H1 (cell line): Measurements from ENCODE around the gene ESPNL.
"Not testable (repeated sequence)": the region's sequence is repeated elsewhere in the genome, so short reads cannot be mapped to it uniquely, and the experiment has no call there.

Experiments
- CTCF ChIP-seq, 3 experiments: IDR thresholded peaks; 1 replicate in 2 of 3; 2 replicates in 1 of 3; pipeline versions ENCODE4 v1.5.1 to v1.6.1; 2011; ENCODE audit warnings: low read length in 3 of 3, mild to moderate bottlenecking in 3 of 3, inconsistent platforms in 2 of 3, low read depth in 1 of 3, moderate library complexity in 1 of 3; ENCODE audit not compliant: insufficient read depth in 1 of 3; ENCODE audit errors: control extremely low read depth in 1 of 3
- TAF7 ChIP-seq: optimal IDR thresholded peaks from 2 replicates; pipeline ENCODE3; 2011; ENCODE audit warnings: low read depth, mild to moderate bottlenecking, inconsistent platforms, low read length, moderate library complexity, borderline replicate concordance

GRCh38 chr2:238171072-238171431, 70.9 kb downstream of the ESPNL start:
- TF ChIP-seq CTCF (IDR thresholded peaks at IDR 0.05; ENCODE audit: control extremely low read depth in 1 of 3, insufficient read depth in 1 of 3, low read depth in 1 of 3, low read length in 3 of 3); TAF7: not testable (repeated sequence)
